Measurements from ENCODE around the gene WIPI1.

The WIPI1 gene

DNA sequence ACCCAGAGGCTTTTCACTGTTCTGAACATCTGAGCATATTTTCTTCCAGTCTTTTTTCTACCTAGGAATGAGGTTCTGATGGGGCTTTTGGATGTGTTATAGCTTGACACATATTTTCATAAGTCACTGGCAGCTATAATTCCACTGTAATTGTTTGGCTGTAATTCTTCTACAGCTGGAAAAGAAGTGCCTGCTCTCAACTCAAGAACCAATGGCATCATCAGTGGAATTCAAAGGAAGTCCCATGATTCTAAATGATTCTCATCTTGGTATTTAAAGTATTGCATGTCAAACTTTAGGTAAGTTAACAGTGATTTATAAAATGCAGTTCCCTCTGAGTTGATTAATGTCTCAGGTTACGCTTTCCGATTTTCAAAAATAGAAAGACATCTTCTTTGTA, 16.8 kb downstream of the WIPI1 start:
- in situ Hi-C loops (cut with HindIII; ENCODE audit: low sequenced_read_pairs), result no loop called here

DNA sequence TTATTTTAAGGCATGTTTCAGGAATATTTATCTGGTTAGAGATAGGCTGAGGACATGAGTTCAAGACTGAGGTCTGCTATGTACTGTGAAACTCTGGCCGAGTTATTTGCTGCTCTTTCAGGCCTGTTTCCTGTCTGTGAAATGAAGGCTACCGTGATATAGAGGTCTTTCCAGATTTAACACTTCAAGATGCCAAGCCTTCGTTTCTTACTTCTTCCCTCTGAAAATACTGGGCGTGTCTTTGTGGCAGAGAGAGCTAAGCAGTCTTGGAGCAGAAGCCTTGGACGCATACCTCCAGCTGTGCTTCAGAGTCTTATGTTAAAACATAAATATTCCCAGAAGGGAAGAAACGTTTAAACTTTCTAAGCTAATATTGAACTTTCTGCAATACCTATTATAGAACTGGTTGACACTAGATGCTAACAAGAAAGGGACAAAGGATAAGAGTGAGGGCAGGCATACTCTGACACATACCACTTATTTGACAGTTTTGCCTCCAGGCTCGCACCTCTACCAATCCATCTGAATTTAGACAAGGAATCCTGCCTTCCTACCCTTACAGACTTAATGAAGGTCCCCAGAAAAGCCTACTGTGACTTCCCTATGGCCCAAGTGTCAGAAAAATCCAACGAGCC, 17.5 kb downstream of the WIPI1 start:
- in situ Hi-C loops (cut with HindIII; ENCODE audit: low sequenced_read_pairs), result no loop called here

DNA sequence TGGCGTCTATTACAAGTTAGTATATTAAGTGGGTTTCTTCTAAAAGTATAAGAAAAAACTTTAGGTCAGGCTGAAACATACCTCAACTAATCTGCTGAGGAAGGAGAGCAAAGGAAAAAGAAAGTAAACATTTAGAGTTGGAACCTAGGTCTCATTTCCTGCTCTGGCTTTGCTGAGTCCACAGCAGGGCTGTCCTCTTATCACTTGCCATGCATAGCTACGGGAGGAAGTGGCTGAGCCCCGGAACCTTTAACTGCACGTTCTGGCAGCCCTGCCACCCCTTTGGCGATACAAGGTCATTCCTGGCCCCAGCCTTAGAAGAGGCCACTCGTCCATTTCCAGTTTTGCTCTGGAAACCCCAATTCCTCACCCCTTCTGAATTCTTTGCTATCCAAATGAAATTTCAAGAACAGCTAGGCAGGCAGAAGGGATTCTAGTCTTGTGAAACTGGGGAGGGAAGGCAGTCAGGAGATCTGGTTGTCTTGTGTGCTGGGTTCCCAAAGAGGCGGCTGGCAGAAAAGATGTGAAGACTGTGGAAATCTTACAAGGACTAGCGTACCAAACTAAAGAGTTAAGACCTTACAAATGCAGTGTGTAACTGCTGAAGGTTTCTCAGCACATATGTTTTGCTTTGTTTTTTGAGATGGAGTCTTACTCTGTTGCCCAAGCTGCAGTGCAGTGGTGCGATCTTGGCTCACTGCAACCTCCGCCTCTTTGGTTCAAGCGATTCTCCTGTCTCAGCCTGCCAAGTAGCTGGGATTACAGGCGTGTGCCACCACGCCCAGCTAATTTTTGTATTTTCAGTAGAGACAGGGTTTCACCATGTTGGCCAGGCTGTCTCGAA, 19.1 kb downstream of the WIPI1 start:
- in situ Hi-C loops (cut with HindIII; ENCODE audit: low sequenced_read_pairs), result no loop called here

DNA sequence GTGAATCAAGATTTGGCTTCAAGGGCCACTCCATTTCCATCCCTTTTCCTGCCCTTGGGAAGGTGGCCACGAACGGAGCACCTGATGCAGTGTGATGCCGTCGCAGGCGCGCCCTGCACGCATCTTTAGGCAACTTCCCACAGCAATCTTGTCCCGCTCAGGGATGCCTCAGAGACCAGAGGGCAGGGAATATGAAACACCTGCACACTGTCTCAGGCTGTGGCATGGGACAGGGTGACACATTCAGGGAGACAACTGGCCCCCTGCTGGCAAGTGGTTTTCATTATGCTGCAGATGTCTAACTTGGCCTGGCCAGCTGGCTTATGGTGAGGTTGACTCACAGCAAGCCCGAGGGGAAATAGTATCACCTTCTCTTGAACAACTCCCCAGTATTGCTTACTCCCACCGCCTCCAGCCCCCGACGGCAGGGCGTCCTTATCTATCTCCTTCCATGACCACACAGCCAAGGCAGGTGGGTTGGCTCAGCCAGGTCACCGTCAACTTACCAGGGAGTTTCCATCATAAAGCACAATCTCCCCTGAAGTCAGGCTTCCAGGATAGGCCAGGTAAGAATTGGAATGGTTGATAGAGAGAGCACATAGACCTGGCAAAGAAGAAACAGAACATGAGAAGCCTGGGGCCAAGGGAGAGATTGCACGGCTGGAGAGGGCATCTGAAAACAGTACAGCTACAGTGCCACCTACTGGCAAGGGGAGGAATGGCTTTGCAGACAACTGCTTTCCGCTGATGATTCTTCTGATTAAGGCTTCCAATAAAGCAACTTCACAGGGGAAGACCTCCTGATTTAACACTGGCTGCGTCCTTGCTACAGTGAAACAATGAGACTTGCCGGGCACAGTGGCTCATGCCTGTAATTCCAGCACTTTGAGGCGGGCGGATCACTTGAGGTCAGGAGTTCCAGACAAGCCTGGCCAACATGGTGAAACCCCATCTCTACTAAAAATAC, 21.1 kb downstream of the WIPI1 start:
- in situ Hi-C loops (cut with HindIII; ENCODE audit: low sequenced_read_pairs), result no loop called here

DNA sequence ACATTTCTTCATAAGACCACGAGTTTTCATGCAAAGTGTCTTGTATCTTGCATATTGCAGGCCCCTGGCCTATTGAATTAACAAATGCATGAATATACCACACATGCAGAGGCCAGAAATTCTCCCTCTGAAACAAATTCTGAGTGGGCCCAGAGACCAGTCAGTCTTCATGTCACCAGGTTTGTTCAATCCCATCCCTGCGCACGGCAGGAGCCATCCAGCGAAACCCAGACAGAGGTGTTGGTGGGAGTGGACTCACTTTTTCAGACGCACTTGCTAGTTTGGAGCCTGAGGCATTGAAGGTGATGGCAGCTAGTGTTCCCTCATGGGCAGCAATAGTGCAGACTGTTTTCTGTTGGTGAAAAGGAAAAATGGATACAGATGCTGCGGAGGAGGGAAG, 21.9 kb downstream of the WIPI1 start:
- in situ Hi-C loops (cut with HindIII; ENCODE audit: low sequenced_read_pairs), result no loop called here

DNA sequence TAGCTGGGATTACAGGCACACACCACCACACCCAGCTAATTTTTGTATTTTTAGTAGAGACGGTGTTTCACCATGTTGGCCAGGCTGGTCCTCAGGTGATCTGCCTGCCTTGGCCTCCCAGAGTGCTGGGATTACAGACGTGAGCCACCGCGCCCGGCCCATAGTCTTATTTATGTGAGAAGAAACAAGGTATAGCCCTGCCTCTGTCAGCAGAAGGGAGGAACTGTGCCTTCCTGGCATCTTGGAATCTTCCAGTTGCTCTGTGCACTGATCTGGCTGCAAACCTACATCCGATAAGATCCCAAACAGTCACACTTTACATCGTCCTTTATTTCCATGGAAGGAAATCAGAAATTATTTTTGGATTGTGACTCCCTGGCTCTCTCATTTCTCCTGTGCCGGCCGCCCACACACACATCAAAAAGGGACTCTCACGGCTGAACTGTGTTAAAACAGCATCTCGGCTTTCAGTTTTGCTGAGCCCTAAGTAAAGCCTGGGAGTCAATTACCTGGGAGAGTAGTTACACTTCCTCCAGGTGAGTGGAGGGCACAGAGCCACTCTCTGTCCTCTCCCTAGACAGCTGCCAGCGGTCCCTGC, 23.3 kb downstream of the WIPI1 start:
- in situ Hi-C loops (cut with HindIII; ENCODE audit: low sequenced_read_pairs), result no loop called here

DNA sequence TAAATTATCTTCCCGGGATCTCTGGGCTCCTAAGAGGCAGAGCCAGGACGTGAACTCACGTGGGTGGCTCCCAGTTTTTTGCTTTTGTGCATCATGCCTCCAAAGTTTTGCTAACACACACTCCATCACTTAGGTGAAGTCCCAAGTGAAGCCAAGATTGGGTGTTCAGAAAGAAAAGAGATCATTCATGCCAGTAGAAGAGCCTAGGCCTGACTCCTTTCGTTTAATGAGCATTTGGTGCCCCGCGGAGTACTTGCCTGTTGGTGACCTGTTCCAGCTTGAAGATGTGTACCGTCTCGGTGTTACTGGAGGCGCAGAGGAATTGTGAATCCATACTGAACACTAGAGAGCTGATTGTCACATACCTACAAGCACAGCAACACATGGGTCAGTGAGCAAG, 24.1 kb downstream of the WIPI1 start:
- in situ Hi-C loops (cut with HindIII; ENCODE audit: low sequenced_read_pairs), result no loop called here

DNA sequence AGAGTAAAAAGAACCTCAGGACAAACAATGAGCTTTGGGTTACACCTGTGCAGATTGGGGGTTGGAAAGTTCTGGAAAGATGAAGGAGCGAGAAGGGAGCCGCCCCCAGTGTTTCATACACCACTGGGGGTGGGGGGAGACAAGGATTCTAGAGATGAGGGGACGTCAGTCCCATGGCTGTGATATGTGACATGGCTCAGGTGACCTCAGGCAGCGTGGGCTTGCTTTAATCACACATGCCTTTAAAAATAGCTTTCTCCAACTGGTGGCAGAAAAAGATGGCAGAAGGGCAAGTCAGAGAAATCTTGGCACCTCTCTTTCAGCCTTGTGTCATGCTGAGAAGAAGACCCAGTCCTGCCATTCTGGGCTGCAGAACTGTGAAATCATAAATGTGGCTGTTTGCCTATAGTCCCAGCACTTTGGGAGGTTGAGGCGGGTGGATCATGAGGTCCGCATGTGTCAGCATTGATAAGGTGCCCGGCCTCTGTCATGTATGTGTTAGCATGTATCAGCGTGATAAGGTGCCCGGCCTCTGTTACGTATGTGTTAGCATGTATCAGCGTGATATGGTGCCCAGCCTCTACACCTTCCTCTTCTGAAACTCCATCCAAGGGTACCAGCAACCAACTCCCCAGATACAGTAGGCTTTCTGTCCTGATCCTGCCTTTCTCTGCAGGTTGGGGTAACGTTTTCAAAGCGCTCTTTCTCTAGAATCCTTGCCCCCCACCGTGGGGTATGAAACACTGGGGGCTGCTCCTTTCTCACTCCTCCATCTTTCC, 25.0 kb downstream of the WIPI1 start:
- in situ Hi-C loops (cut with HindIII; ENCODE audit: low sequenced_read_pairs), result no loop called here

DNA sequence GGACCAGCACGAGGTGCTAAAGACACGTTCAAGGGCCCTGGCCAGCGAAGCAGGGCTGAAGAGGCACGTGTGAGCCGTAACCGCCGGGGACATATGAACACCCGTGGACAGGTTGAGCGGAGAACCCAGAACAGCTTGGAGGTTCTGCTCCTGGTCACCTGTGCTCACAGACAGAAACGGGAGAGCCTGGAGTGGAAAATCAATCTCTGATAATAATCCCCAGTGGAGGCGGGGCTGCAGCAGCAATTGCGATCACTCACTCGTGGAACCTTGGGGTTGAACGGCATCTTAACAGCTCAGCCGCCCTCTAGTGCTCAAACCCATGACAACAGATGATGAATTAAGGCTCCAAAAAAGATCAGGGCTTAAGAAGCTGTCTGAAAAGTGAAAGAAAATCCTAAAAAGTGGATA, 25.6 kb downstream of the WIPI1 start:
- in situ Hi-C loops (cut with HindIII; ENCODE audit: low sequenced_read_pairs), result no loop called here

DNA sequence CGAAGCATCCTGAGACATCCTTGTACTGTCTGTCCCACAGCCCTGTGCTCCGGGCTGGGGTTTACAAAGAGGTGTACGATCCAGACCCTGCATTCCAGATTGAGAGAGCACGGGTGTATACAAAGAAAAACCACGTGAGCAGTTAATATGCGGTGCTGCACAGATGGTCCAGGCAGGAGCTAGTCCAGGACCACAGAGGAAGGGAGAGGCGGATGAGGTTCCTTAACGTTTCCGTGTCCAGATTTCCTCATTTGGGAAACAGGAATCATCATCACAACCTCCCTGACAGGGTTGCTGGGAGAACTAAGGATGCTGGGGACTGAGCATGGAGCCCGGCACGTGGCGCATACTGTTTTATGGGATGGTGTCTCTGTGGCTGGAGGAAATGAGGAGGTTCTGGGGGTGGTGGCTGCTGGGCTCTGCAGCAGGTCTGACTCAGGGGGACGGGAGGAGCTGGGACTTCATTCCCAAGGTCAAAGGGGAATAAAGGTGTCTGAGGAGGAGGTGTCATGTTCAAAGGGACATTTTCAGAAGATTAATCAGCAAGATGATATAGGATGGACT, 26.2 kb downstream of the WIPI1 start:
- in situ Hi-C loops (cut with HindIII; ENCODE audit: low sequenced_read_pairs), result no loop called here

DNA sequence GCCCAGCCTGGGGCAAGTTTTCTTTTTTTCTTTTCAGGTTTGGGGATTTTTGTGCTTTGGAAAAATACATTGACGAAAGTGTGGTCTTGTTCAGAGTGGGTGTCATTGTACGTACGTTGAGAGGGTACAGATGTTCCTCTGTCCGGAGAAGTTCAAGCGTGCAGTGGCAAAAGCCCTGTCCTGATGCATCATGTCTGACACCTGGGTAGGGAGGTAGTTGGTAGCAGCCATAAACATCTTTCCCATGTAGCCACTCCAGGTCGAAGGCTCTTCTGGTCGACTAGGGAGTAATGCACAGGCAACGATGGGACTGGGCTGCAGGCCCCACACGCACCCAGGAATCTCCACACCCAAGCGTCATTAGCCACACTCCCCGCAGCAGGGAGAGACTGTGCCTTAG, 27.4 kb downstream of the WIPI1 start:
- in situ Hi-C loops (cut with HindIII; ENCODE audit: low sequenced_read_pairs), result no loop called here

DNA sequence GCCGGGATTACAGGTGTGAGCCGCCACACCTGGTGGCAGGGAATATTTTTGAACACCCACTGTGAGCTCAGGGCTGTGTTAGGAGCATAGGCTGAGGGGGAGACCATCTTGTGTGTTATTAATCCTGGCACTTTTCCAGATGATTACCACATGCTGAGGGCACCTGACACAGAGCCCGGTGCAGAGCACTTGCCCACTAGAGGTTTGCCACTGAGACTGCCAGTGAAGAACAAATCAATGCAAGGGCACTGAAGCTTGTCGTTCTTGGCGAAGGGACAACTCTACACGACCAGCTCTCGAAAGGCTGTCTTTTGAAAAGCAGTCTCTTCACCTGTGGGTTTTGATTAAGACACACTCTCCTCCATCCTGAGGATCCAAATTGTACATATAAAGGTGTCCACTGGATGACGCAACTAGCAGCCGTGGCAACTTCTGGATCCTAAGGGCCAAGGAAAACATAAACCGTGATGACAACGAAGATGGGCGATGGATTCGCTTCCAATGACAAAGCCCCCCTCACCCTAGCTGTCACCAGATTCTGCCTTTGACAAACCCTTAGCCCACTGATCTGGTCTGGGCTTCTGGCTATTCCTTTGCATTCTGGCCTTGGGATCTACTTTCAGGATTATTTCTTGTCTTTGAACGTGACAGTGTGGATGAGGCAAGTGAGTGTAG, 28.7 kb downstream of the WIPI1 start:
- in situ Hi-C loops (cut with HindIII; ENCODE audit: low sequenced_read_pairs), result no loop called here

DNA sequence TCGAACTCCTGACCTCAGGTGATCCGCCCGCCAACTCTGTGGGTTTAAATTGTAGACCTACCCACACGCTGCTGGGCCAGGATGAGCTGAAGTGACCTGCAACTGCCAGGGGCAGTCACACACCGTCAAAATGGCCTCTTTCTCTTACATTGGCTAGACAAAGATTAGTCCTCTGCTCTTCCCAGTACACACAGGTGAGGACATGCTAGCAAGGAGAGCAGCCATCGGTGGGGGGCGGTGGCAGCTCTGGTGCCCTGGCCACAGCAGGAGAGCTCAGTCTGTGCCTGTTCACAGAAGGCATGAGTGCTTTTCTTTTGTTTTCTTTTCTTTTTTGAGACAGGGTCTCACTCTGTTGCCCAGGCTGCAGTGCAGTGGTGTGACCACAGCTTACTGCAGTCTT, 29.7 kb downstream of the WIPI1 start:
- in situ Hi-C loops (cut with HindIII; ENCODE audit: low sequenced_read_pairs), result no loop called here

DNA sequence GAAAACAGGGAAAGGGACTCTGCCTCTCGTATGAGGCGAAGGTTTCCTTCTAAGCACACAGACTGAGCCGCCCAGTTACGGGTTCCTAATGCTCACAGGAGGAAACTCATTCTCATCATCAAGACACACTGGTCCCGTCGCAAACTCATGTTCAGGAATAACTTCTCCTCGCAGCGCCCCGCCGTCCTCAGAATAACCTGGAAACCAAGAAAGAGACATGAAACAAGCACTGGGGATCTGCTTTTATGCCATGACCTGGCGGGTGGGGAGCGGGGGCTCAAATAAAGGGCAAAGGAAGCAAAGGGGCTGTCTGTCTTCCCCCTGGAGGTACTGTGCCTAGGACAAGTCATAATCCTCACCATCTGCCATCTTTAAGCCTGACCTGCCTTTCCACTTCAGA, 31.3 kb downstream of the WIPI1 start:
- in situ Hi-C loops (cut with HindIII; ENCODE audit: low sequenced_read_pairs), result no loop called here

DNA sequence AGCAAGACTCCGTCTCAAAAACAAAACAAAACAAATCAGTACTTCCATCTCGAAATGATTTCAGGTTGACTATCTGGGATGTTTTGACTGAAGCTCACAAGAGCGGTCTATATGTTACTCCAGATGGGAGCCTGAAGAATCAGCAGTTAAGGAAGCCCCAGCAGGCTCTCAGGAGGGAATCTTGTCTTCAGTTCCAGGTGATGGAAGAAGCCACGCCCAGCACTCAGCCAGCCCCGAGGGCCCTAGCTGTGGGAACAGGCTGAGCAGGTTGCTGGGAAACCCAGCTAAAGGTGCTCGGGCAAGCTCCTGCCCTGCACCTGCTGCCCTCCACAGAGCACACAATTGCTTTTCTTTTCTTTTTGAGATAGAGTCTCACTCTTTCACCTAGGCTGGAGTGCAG, 32.4 kb downstream of the WIPI1 start:
- in situ Hi-C loops (cut with HindIII; ENCODE audit: low sequenced_read_pairs), result no loop called here

DNA sequence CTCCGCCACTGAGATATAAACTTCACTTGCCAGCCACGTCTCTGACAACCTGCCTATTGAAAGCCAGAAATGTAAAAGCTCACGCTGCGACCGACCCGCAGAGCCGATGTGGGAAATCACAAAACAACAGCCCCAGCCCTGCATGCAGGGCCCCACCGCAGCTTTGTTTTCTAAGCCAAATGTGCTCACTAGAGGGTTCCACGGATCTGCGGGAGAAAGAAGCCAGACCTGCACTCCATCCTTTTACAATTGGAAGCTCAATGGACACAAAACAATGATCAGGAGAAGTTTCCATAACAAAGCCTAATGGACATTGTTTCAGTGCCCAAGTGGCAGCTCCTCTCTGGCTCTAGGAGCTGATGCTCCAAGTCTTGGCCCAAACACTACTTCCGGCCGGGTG, 33.1 kb downstream of the WIPI1 start:
- in situ Hi-C loops (cut with HindIII; ENCODE audit: low sequenced_read_pairs), result no loop called here

DNA sequence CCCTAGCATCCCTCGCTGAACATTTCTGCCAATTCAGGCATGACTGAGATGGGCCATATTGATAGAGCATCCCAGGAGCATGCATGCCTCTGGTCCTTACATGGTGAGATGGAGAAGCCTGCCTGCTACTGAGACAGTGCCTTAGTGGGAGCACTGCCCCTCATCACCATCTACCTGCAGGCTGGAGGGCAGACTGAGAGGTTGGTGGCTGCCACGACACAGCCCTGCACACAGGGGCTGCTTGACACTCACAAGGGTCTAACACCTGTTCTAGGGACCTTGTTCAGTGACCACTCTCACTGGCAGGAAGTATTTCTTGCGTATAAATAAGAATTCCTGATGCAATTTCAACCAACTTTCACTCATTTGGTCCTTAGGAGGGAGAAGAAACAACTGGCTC, 34.0 kb downstream of the WIPI1 start:
- in situ Hi-C loops (cut with HindIII; ENCODE audit: low sequenced_read_pairs), result no loop called here

DNA sequence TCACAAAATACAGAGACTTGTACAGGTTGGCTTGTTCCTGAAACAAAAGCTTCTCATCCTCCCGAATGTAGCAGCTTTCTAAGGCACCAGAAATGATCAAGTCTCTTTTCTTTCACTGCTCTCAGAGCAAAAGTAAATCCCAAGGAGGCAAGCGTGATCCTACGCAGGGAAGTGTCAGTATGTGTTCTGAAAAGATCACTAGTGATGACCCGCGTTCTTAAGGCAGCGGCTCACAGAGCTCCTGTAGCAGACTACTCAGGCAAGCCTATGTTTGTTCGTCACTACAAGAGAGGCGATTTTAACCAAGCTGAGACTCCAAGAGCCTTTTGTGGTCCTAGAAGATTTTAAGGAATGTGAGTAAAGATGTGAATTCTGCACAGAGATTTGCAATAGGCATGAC, 34.5 kb downstream of the WIPI1 start:
- in situ Hi-C loops (cut with HindIII; ENCODE audit: low sequenced_read_pairs), result no loop called here

DNA sequence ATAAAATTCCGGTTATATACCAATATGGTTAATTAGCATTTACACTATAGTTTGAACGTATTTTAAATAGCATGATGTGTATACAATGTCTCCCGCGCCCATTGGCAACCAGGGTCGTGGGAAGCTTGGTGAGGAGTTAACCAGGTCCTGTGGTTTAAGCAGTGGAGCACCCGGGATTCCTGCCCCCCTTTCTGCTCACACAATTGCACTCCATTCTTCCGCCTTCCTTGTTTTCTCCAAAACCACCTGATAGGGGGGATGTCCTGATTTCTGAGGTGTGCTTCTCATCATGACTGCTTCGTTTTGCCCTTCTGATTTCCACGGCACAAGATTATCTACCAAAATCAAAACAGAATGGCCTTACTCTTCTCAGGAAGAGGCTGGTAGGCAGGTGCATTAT, 35.8 kb downstream of the WIPI1 start:
- in situ Hi-C loops (cut with HindIII; ENCODE audit: low sequenced_read_pairs), result no loop called here
